ENCODE measurements around the gene MRPL24. TPM values are rescaled to one million over a fixed set of nuclear protein-coding genes. Genes with fewer than 3 reads are reported as not detected.
A peak's percentile ranks its signal among the peaks of the same experiment; 100 is the strongest.

The MRPL24 gene
- total and polyA plus RNA-seq, 2 of the 13 experiments (the other 11 are each of a cell fraction or from before 2014, with no cell fraction given): 38.1 to 42.9 TPM

GRCh38 chr1:156740741-156741480 lies at the start of gene MRPL24 (continued):
- TF ChIP-seq NFIB (CRISPR knock-in tag; IDR thresholded peaks at IDR 0.05; ENCODE audit: borderline replicate concordance) (no peak), PLRG1 (conservative IDR thresholded peaks at IDR 0.05) (no peak), PHF8 (CRISPR knock-in tag; IDR thresholded peaks at IDR 0.05) (peak; percentile 95), ZNF263 (CRISPR knock-in tag; IDR thresholded peaks at IDR 0.05) (no peak), KLF16 (CRISPR knock-in tag; IDR thresholded peaks at IDR 0.05) (peak; percentile 87 to 95; a peak in 2 of 4 replicates), CCAR2 (optimal IDR thresholded peaks at IDR 0.05; ENCODE audit: low read depth, low read length) (no peak), PRDM15 (CRISPR knock-in tag; IDR thresholded peaks at IDR 0.05) (peak; percentile 57; the same call in 1 of the 2 replicates), ZNF710 (CRISPR knock-in tag; IDR thresholded peaks at IDR 0.05; ENCODE audit: borderline replicate concordance) (no peak), SRSF4 (IDR thresholded peaks at IDR 0.05; ENCODE audit: low read depth, low read length, poor library complexity, severe bottlenecking) (no peak), HDAC1 (CRISPR knock-in tag; IDR thresholded peaks at IDR 0.05) (peak; percentile 94), SALL1 (CRISPR knock-in tag; IDR thresholded peaks at IDR 0.05) (peak; percentile 79), ZSCAN12 (CRISPR knock-in tag; IDR thresholded peaks at IDR 0.05) (0 out of 2 replicates have a peak, but pooled peaks have one; percentile 7), FOXK1 (CRISPR knock-in tag; IDR thresholded peaks at IDR 0.05; ENCODE audit: borderline replicate concordance, low read depth) (peak; percentile 91), TEAD2 (CRISPR knock-in tag; IDR thresholded peaks at IDR 0.05) (no peak), HCFC1 (IDR thresholded peaks at IDR 0.05; ENCODE audit: low read depth, low read length) (peak; percentile 99)
- TF ChIP-seq, protein P1, sequence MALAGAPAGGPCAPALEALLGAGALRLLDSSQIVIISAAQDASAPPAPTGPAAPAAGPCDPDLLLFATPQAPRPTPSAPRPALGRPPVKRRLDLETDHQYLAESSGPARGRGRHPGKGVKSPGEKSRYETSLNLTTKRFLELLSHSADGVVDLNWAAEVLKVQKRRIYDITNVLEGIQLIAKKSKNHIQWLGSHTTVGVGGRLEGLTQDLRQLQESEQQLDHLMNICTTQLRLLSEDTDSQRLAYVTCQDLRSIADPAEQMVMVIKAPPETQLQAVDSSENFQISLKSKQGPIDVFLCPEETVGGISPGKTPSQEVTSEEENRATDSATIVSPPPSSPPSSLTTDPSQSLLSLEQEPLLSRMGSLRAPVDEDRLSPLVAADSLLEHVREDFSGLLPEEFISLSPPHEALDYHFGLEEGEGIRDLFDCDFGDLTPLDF (CRISPR knock-in tag; IDR thresholded peaks at IDR 0.05): peak; percentile 91
- TF ChIP-seq, protein P2, sequence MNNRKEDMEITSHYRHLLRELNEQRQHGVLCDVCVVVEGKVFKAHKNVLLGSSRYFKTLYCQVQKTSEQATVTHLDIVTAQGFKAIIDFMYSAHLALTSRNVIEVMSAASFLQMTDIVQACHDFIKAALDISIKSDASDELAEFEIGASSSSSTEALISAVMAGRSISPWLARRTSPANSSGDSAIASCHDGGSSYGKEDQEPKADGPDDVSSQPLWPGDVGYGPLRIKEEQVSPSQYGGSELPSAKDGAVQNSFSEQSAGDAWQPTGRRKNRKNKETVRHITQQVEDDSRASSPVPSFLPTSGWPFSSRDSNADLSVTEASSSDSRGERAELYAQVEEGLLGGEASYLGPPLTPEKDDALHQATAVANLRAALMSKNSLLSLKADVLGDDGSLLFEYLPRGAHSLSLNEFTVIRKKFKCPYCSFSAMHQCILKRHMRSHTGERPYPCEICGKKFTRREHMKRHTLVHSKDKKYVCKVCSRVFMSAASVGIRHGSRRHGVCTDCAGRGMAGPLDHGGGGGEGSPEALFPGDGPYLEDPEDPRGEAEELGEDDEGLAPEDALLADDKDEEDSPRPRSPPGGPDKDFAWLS (CRISPR knock-in tag; IDR thresholded peaks at IDR 0.05; ENCODE audit: borderline replicate concordance): no peak; the same call in 1 of the 2 replicates
- TF ChIP-seq, protein P3, sequence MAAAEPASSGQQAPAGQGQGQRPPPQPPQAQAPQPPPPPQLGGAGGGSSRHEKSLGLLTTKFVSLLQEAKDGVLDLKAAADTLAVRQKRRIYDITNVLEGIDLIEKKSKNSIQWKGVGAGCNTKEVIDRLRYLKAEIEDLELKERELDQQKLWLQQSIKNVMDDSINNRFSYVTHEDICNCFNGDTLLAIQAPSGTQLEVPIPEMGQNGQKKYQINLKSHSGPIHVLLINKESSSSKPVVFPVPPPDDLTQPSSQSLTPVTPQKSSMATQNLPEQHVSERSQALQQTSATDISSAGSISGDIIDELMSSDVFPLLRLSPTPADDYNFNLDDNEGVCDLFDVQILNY (CRISPR knock-in tag; conservative IDR thresholded peaks at IDR 0.05): peak; percentile 12; the same call in 1 of the 2 replicates

Measured in HepG2 (cell line).